Left cardiac atrium (tissue), 4 donors: Measurements from ENCODE around the gene ZSCAN20. TPM values are rescaled to one million over a fixed set of nuclear protein-coding genes. Genes with fewer than 3 reads are reported as not detected.

Source experiments
- ATAC-seq, 2 donors: fragments of 200-7000 bp; cut with Tn5 transposase; one replicate each; pipeline ENCODE4 v1.9.1; 2020; ENCODE audit warnings: mild to moderate bottlenecking in 2 of 2, moderate library complexity in 2 of 2
- DNase-seq: peaks from one replicate; pipeline ENCODE4 v3.0.0-alpha.2; 2020
- intact Hi-C, 2 donors: fragments of 100-400 bp; cut with DNase I; formaldehyde crosslinking; loops; one replicate each; pipeline versions ENCODE4 v1.14.1 to v1.15.1; 2022 to 2023
- long read RNA-seq: library from polyadenylated mRNA; unstranded; transcript quantifications from one replicate; pipeline ENCODE4 v2.0.0, GENCODE V29; 2021
- total RNA-seq, 2 donors: library from RNA; stranded (reverse); fragmentation: NEBNext Ultra II Directional; extraction: Animal tissue kit (Norgen Biotek cat#: 25700); gene quantifications; one replicate each; pipeline ENCODE4 v1.2.1, GENCODE V29; 2021
- donor health status: DM: no; HTN: yes; CAD: no.
- donor health status: DM: no; HTN: yes; CAD: no; lungs with severe emphysema.
- donor health status: DM: yes; HTN: yes; CAD: no.
- donor health status: Dilated cardiomyopathy.

ZSCAN20 gene
- 1 to 10 TPM; 4.4 to 5.2 TPM for total RNA-seq
- long read RNA-seq, partial matches to known transcripts = 0 of 1 reads
- long read RNA-seq, other reads (novel, unspliced or antisense) = 1 of 1 reads

GRCh38 chr1:33472269-33472980, at the start of gene ZSCAN20:
Gene ZSCAN20 (plus strand): TSS chr1:33472645. CDS start chr1:33479289, 6,644 bp downstream.
- DNase-seq (peak; percentile 99), ATAC-seq (peak; percentile 92 to 94)
- intact Hi-C loops = loop anchor here in 1 of 2 donors (5.0 kb wide), 1 partner anchor 140 kb away; no protein-coding TSS in a partner anchor

DNA sequence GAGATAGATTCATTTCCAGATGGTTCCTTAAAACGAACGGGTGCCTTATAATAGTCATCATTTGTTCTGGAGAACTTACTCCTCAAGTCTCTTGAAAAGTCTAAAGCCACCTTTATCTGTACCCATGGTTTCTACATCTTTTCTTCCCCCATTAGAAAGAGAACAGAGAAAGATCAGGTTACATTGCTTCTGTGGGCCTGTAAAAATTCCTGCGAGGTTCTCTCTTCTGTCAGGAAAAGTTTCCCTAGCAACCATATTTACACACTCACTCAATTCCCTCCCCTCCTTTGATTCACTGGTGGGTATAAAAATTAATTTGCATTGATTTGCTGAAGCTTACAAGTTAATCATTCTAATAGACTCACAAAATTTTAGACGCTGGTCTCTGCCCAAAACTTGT, 48.2 kb upstream of the ZSCAN20 start:
- no peak for DNase-seq
- intact Hi-C loops = no loop called here
- no peak for ATAC-seq

DNA sequence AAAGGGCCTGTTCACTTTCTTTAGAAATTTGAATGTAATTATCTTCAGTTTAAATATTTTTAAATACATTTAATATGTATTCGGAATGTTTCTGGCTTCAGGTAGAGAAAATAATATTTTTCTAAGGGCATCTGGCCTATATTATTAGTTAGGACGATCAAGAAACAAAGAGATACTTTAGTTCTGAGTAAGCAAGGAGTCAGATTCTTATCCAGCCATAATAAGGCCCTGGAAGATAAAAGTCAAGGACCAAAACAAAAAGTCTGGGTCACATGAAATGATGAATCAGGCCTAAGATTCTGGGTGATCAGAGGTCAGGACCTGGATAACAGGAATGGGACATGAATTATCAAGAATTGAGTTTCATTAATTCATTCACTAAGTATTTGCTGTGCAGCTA, 47.8 kb upstream of the ZSCAN20 start:
- intact Hi-C loops = loop anchor here in 1 of 2 donors (5.0 kb wide), 1 partner anchor 37 kb away; no protein-coding TSS in a partner anchor
- no peak for DNase-seq
- ATAC-seq = no peak

DNA sequence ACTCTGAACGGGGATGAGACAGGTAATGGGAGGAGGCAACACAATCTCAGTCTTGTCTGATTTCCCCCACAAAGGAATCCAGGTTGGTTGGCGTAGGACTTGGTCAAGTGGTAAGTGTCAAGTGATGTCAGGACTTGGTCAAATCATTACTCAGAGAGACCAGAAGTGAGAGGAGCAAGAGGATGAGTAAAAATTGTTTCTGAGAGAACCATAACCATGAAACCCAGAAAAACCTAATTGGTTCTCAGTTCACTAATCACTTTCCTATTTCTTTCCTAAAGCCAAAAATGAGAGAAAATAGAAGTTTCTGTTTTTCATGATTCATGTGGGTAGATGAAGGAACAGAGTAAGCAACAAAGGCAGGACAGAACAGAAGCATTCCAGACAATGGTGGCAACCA, 46.5 kb upstream of the ZSCAN20 start:
- intact Hi-C loops = loop anchor here in 1 of 2 donors (5.0 kb wide), 1 partner anchor 39 kb away; no protein-coding TSS in a partner anchor
- DNase-seq = no peak
- no peak for ATAC-seq

GRCh38 chr1:33426916-33427315, 45.5 kb upstream of the ZSCAN20 start:
- ATAC-seq = no peak
- intact Hi-C loops = loop anchor here in 1 of 2 donors (5.0 kb wide), 1 partner anchor 40 kb away; no protein-coding TSS in a partner anchor
- DNase-seq = no peak

GRCh38 chr1:33428661-33429060, 43.8 kb upstream of the ZSCAN20 start:
- DNase-seq (no peak), ATAC-seq (no peak)
- intact Hi-C loops = loop anchor here in 1 of 2 donors (5.0 kb wide), 1 partner anchor 41 kb away; no protein-coding TSS in a partner anchor

DNA sequence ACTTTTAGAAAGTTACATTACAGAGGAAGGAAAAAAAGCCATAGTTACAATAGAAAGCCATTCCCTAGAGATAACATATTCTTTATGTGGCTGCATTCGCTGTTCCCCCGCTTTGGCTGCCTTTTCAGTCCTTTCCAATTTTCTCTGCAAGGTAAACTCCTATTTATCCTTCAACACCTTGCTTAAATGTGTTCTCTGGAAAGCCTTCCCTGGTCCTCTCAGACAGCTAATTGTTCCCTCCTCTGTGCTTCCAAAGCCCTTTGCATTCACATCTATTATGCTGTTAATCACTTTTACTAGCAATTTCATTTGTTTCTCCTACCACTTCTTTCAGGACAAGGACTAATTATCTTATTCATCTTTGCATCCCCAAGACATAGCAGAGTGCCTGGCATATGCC, 43.1 kb upstream of the ZSCAN20 start:
- intact Hi-C loops = loop anchor here in 1 of 2 donors (5.0 kb wide), 1 partner anchor 42 kb away; no protein-coding TSS in a partner anchor
- DNase-seq = no peak
- no peak for ATAC-seq

- ATAC-seq (peak; percentile 10 to 32), DNase-seq (peak; percentile 58)
- intact Hi-C loops = loop anchor here in 1 of 2 donors (5.0 kb wide), 1 partner anchor 43 kb away; no protein-coding TSS in a partner anchor
These were observed 42.4 kb upstream of the ZSCAN20 start for GRCh38 chr1:33429856-33430691.

- peak; percentile 99 for DNase-seq
- peak; percentile 96 to 97 for ATAC-seq
- intact Hi-C loops = no loop called here
These were observed 41.5 kb upstream of the ZSCAN20 start, which contains the start of gene PHC2 for GRCh38 chr1:33430692-33431593. Gene PHC2 (minus strand): TSS chr1:33431095. CDS start chr1:33375539, 55,556 bp downstream.

DNA sequence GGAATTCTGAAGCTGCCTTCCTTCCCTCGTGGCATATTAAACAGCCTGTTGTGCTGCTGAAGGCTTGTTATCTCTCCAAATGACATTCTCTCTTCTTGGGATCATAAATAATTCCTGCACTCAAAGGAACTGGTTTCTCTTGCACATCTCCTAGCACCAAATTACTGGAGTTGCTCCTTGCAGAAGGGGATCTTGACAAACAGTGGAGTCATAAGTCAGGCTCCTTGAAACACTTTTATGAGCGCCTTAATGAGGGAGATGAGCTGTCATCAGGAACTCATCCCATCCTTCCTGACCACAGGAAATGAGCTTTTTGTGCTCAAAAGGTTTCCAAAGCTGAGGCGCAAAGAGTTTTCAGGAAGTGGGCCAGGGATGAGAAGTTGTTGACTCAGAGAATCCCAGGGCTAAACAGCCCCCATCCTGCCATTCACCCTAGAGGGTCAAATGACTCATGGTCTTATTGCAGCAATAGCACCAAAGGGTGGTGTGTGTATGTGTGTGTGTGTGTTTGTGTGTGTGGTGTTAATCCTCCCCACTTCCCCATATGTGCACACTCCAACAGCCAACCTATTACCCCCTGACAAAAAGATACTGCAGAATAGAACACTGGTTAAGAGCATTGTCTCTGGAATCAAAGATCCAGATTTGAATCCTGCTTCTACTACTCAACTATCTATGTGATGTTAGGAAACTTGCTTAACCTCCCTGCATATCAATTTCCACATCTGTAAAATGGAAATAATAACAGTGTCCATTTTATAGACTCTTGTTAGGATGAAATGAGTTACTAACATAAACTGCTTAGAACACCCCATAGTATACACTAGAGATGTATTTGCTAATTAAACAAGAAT, 38.7 kb upstream of the ZSCAN20 start:
- ATAC-seq (peak in 1 of 2 donors; percentile 73), DNase-seq (peak; percentile 58)
- intact Hi-C loops = no loop called here

DNA sequence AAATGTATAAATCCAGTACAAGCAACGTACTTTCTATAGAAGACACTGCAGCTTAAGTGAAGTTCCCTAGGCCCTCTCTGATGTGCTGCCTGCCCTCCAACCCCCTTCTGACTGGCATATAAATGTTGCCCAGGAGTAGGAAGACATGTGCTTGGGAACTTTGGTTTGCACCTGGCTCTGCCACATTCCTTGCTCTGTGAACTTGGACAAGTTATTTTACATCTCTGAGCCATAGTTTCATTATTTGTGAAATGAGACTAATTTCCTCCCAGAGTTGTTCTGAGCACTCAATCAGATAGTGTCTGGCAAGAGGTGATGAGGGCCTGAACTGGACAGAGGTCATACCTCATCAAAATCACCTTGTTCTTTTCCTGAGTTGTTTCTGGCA, 38.1 kb upstream of the ZSCAN20 start:
- intact Hi-C loops = no loop called here
- ATAC-seq (no peak), DNase-seq (no peak)

DNA sequence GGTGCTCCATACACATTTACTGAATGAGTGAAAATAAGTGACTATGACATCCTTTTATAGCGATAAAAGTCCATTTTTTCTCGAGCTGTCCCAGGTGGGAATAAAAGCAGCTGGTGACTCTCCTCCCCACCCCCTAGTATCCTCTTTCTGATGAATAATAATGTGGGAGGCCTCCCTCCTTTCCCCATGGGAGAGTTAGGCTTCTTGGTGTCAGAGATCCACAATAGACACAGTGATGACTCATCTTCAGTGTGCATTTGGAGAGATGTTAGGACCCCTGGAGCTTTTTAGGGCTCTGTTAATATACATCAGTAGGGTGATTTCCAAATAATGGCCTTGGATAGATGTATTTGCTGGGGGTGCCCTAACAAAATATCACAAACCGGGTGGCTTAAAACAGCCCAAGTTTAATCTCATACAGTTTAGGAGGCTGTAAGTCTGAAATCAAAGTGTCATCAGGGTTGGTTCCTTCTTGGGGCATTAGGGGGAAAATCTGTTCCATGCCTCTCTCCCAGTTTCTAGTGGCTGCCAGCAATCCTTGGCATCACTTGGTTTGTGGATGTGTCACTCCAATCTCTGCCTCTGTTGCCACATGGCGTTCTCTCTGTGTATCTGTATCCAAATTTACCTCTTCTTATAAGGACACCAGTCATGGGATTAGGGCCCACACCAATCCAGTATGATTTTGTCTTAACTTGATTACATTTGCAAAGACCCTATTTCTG, 37.2 kb upstream of the ZSCAN20 start:
- no peak for DNase-seq
- intact Hi-C loops = no loop called here
- ATAC-seq = no peak

- intact Hi-C loops = no loop called here
- no peak for ATAC-seq
- DNase-seq = no peak
These were observed 35.7 kb upstream of the ZSCAN20 start for GRCh38 chr1:33436557-33437285.

- DNase-seq = no peak
- no peak for ATAC-seq
- intact Hi-C loops = no loop called here
These were observed 33.9 kb upstream of the ZSCAN20 start for GRCh38 chr1:33438364-33439160.

DNA sequence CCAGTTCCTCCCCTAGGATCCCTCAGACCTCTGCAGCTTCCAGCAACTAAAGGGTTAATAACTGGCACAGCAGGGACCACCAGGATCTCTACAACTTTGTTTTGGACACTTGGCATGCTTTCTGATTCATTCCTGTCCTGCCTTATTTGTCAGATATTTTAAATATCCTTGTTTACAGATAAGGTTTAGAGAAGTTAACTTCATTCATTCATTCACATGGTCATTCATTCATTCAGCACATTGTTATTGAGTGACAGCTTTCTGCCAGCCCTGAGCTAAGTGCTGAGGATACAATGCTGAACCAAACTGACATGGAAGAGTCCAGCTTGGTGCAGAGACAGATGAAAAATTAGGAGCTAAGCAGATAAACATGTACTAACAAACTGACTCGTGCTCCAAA, 32.8 kb upstream of the ZSCAN20 start:
- ATAC-seq (no peak), DNase-seq (no peak)
- intact Hi-C loops = no loop called here
